Activated CD4-positive, alpha-beta T cell treated with anti-CD3 and anti-CD28 coated beads for 4 hours (primary cell): ENCODE measurements around the gene ZNF587.
A peak's percentile ranks its signal among the peaks of the same experiment; 100 is the strongest.
"Not testable (repeated sequence)": the region's sequence is repeated elsewhere in the genome, so short reads cannot be mapped to it uniquely, and the experiment has no call there.

Experiments used
- DNase-seq, 2 donors: peaks; one replicate each; pipeline ENCODE4 v3.0.0-alpha.2; 2020

ZNF587 gene

GRCh38 chr19:57888560-57889231 is 39.0 kb downstream of the ZNF587 start, which contains the start of gene ZNF814:
ZNF814 (minus strand) TSS chr19:57889037; CDS start chr19:57888802, 235 bp downstream.
- DNase-seq = peak; percentile 73 to 74

- DNase-seq = not testable (repeated sequence)
Measured at GRCh38 chr19:57890706-57891105, 41.0 kb downstream of the ZNF587 start.

GRCh38 chr19:57900311-57900710 is 50.7 kb downstream of the ZNF587 start:
- no peak for DNase-seq

- no peak for DNase-seq
Measured at GRCh38 chr19:57903618-57904184, 54.0 kb downstream of the ZNF587 start.

GRCh38 chr19:57905258-57905657 is 55.6 kb downstream of the ZNF587 start:
- no peak for DNase-seq

- no peak for DNase-seq
Measured at GRCh38 chr19:57907394-57907793, 57.7 kb downstream of the ZNF587 start.

- DNase-seq = no peak
Measured at GRCh38 chr19:57914531-57914930, 64.9 kb downstream of the ZNF587 start.
